PC-9 (cell line): ENCODE measurements around the gene DDX49. TPM values are rescaled to one million over a fixed set of nuclear protein-coding genes. Genes with fewer than 3 reads are reported as not detected.
"Not testable (repeated sequence)": the region's sequence is repeated elsewhere in the genome, so short reads cannot be mapped to it uniquely, and the experiment has no call there.

ENCODE experiments used
- BruUV-seq: library from RNA; stranded (reverse); fragments of 400-500 nt; replicated peaks from 2 replicates; lab custom pipeline; 2021; lab: Mats Ljungman, UMichigan
- CTCF ChIA-PET: fragments of 300-600 bp; sonication (Branson Sonifier 250); formaldehyde crosslinking; loops from one replicate; lab custom pipeline; 2022; ENCODE audit warnings: antibody characterized with exemption; lab: Charles Lee
- POLR2A ChIA-PET: fragments of 300-600 bp; sonication (Branson Sonifier 250); formaldehyde crosslinking; loops from one replicate; lab custom pipeline; 2022; ENCODE audit warnings: antibody characterized with exemption; ENCODE audit not compliant: unreplicated experiment; lab: Charles Lee
- DNase-seq, 2 experiments: peaks; one replicate each; pipeline versions ENCODE4 v3.0.0 to v3.0.0-alpha.2; 2015 to 2022; ENCODE audit warnings: mixed read lengths in 1 of 2
- H2AFZ ChIP-seq: fragments of 200-600 bp; sonication (generic); 2 replicates; pipeline ENCODE4 v1.8.1; 2017; ENCODE audit warnings: antibody characterized with exemption
- H3F3A ChIP-seq: fragments of 200-600 bp; sonication (generic); 2 replicates; pipeline ENCODE4 v1.8.1; 2017; ENCODE audit warnings: antibody characterized with exemption, mild to moderate bottlenecking, low read depth; ENCODE audit not compliant: insufficient read depth
- H3K27ac ChIP-seq: fragments of 200-600 bp; sonication (generic); 2 replicates; pipeline ENCODE4 v1.6.1; 2016; ENCODE audit warnings: mixed run types
- H3K27me3 ChIP-seq: fragments of 200-600 bp; sonication (generic); 2 replicates; pipeline ENCODE4 v1.6.1; 2016; ENCODE audit warnings: low read depth, mixed run types; ENCODE audit not compliant: insufficient read depth
- H3K36me3 ChIP-seq: fragments of 200-600 bp; sonication (generic); 2 replicates; pipeline ENCODE4 v1.6.1; 2016; ENCODE audit warnings: low read depth, mixed run types
- H3K4me1 ChIP-seq: fragments of 200-600 bp; sonication (generic); replicated peaks from 2 replicates; pipeline ENCODE4 v1.6.1; 2016; ENCODE audit warnings: mixed run types; ENCODE audit not compliant: insufficient read depth
- H3K4me2 ChIP-seq: fragments of 200-600 bp; sonication (generic); 2 replicates; pipeline ENCODE4 v1.6.1; 2017; ENCODE audit warnings: mixed run types
- H3K4me3 ChIP-seq: fragments of 200-600 bp; sonication (generic); 2 replicates; pipeline ENCODE4 v1.6.1; 2016; ENCODE audit warnings: mixed run types
- H3K79me2 ChIP-seq: fragments of 200-600 bp; sonication (generic); 2 replicates; pipeline ENCODE4 v1.6.1; 2017; ENCODE audit warnings: low read depth, mixed run types
- H3K9me2 ChIP-seq: fragments of 200-600 bp; sonication (generic); 2 replicates; pipeline ENCODE4 v1.8.1; 2017; ENCODE audit warnings: mild to moderate bottlenecking; ENCODE audit not compliant: insufficient read depth
- H3K9me3 ChIP-seq: fragments of 200-600 bp; sonication (generic); 2 replicates; pipeline ENCODE4 v1.8.1; 2016; ENCODE audit warnings: low read depth; ENCODE audit not compliant: insufficient read depth
- H4K20me1 ChIP-seq: fragments of 200-600 bp; sonication (generic); 2 replicates; pipeline ENCODE4 v1.8.1; 2017; ENCODE audit not compliant: insufficient read depth
- EZH2 ChIP-seq: fragments of 200-600 bp; sonication (generic); IDR thresholded peaks from 2 replicates; pipeline ENCODE4 v1.8.0; 2017; ENCODE audit warnings: antibody characterized with exemption, low read depth
- intact Hi-C: fragments of 100-400 bp; cut with micrococcal nuclease; formaldehyde crosslinking; loops from one replicate; pipeline ENCODE4 v1.10.0; 2022; ENCODE audit not compliant: unreplicated experiment
- total RNA-seq: library from RNA; stranded (reverse); gene quantifications from 2 replicates; pipeline ENCODE4 v1.2.3, GENCODE V29; 2021
- TF ChIP-seq, protein P1 (sequence below): fragments of 200-600 bp; sonication (generic); conservative IDR thresholded peaks from 2 replicates; pipeline ENCODE4 v1.6.1; 2017; ENCODE audit warnings: mixed run types, antibody characterized with exemption, mild to moderate bottlenecking, moderate library complexity

The DDX49 gene
- total RNA-seq, 1 experiment from 2014 or later, result 41.2 TPM

- Histone ChIP-seq H4K20me1 (peaks cover 22% of the 10 kb centered on the region), H3K4me2 (no peak overlapping the region), H3F3A (peaks cover 37% of the 10 kb centered on the region), H3K79me2 (no peaks in the 10 kb centered on the region), H2AFZ (no peak overlapping the region), H3K4me1 (no peaks in the 10 kb centered on the region), H3K4me3 (no peak overlapping the region), H3K9me2 (no peaks in the 10 kb centered on the region), H3K9me3 (no peaks in the 10 kb centered on the region), H3K36me3 (peaks cover 27% of the 10 kb centered on the region), H3K27me3 (no peaks in the 10 kb centered on the region), H3K27ac (no peak overlapping the region)
- TSS peak; percentile 16 for BruUV-seq
- DNase-seq, result no peak
- CTCF ChIA-PET, result interaction anchor here (0.6 kb wide), 1 partner anchor 13 kb away, joined by 8 read pairs; no protein-coding TSS in a partner anchor
- intact Hi-C loops, result no loop called here
- no peak for TF ChIP-seq EZH2
- TF ChIP-seq, protein P1, sequence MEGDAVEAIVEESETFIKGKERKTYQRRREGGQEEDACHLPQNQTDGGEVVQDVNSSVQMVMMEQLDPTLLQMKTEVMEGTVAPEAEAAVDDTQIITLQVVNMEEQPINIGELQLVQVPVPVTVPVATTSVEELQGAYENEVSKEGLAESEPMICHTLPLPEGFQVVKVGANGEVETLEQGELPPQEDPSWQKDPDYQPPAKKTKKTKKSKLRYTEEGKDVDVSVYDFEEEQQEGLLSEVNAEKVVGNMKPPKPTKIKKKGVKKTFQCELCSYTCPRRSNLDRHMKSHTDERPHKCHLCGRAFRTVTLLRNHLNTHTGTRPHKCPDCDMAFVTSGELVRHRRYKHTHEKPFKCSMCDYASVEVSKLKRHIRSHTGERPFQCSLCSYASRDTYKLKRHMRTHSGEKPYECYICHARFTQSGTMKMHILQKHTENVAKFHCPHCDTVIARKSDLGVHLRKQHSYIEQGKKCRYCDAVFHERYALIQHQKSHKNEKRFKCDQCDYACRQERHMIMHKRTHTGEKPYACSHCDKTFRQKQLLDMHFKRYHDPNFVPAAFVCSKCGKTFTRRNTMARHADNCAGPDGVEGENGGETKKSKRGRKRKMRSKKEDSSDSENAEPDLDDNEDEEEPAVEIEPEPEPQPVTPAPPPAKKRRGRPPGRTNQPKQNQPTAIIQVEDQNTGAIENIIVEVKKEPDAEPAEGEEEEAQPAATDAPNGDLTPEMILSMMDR, result no peak
- POLR2A ChIA-PET, result no interaction called here
These were observed 18.0 kb upstream of the DDX49 start for GRCh38 chr19:18901491-18901890.

DNA sequence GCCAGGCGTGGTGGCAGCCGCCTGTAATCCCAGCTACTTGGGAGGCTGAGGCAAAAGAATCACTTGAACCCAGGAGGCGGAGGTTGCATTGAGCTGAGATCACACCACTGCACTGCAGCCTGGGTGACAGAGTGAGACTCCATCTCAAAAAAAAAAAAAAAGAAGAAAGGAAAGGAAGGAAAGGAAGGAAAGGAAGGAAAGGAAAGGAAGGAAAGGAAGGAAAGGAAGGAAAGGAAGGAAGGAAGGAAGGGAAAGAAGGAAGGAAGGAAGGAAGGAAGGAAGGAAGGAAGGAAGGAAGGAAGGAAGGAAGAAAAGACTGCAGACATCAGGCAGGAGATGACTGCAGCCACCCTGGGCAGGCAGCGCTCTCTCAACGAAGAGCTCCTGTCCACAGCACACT lies 17.0 kb upstream of the DDX49 start:
- H3F3A ChIP-seq, result peaks cover 27% of the 10 kb centered on the region
- H3K27ac ChIP-seq, intact Hi-C loops, POLR2A ChIA-PET, CTCF ChIA-PET, H2AFZ ChIP-seq, H3K4me2 ChIP-seq, H3K9me3 ChIP-seq, DNase-seq, H3K9me2 ChIP-seq, H3K4me3 ChIP-seq, H3K27me3 ChIP-seq, BruUV-seq, H3K4me1 ChIP-seq, H3K79me2 ChIP-seq: not testable (repeated sequence)
- H4K20me1 ChIP-seq, result peaks cover 25% of the 10 kb centered on the region
- peaks cover 27% of the 10 kb centered on the region for H3K36me3 ChIP-seq

DNA sequence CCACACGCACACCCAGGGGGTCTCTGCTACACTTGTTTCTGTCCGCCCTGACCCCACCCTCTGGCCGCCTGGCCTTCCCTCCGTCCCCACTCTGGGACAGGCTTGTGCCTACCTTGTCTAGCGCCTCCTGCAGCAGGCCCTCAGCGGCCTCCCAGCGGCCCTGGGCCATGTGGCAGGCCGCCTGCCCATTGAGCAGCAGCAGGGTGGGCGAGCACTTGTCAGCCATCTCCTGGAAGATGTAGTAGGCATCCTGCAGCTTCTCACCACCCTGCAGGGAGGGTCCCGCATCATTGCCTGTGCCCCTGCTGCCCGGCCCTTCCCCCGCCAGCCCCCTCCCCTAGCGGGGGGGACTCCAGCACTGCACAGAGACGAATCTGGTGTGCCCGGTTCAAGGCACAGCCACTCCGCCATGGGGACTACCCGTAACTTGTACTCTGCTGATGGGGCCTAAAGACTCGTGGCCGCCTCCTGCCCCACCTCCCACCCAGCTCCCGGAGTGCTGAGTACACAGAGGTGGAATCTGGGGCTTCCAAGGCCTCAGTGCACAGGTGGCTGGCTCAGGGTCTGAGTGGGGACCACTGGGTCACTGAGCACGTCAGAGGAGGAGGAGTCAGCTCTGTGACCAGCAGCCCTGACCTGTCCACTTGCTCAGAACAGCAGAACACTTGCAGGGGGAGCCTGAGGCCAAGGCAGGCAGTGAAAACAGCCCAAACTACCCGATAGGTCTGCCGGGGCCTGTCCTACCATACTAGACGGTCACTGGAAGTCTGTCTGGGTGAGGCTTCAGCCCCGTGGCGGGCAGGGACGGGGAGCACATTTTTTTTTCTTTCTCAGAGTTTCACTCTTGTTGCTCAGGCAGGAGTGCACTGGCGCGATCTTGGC lies 16.1 kb upstream of the DDX49 start:
- no peaks in the 10 kb centered on the region for H3K4me1 ChIP-seq
- H3K27me3 ChIP-seq, result no peaks in the 10 kb centered on the region
- ChIA-PET POLR2A (no interaction called here), CTCF (no interaction called here)
- peaks cover 27% of the 10 kb centered on the region for H3K36me3 ChIP-seq
- intact Hi-C loops, result no loop called here
- no peak overlapping the region for H3K4me3 ChIP-seq
- peaks cover 29% of the 10 kb centered on the region for H4K20me1 ChIP-seq
- no peaks in the 10 kb centered on the region for H3K9me3 ChIP-seq
- no peak overlapping the region for H2AFZ ChIP-seq
- peaks cover 18% of the 10 kb centered on the region; the same call in 1 of the 2 replicates for H3F3A ChIP-seq
- no peak overlapping the region for H3K4me2 ChIP-seq
- no peak overlapping the region for H3K27ac ChIP-seq
- TF ChIP-seq EZH2, result no peak
- TF ChIP-seq, protein P1, result no peak
- DNase-seq, result no peak
- H3K9me2 ChIP-seq, result no peaks in the 10 kb centered on the region
- no peaks in the 10 kb centered on the region for H3K79me2 ChIP-seq
- BruUV-seq, result no TSS peak
